WI38 (cell line): ENCODE measurements around the gene OR13J1.

Experiments
- H3K4me3 ChIP-seq: 2 replicates; pipeline ENCODE4 v1.5.1; 2011; ENCODE audit warnings: low read depth, mild to moderate bottlenecking, control low read depth, low read length
- TF ChIP-seq, protein P1 (sequence below): IDR thresholded peaks from 2 replicates; pipeline ENCODE4 v1.5.1; 2012; ENCODE audit warnings: low read depth, mild to moderate bottlenecking, control low read depth, low read length

OR13J1 gene

DNA sequence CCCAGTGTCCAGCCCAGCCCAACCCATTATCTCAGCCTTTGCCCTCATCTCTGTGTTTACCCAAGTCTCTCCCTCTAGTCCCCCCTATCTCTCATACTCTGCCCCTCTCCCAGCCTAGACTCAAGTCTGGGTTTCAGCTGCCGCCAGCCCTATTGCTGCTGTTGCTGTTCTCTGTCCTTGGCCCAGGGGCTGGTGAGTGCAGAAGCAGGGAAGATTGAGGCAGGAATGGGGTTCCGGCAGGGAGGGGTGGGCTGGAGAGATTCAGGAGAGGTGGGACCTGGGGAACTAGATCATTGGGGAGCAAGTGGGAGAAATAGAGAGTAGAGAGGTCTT is 40.5 kb downstream of the OR13J1 start:
- H3K4me3 ChIP-seq: peak overlapping the region; percentile 67
- TF ChIP-seq, protein P1, sequence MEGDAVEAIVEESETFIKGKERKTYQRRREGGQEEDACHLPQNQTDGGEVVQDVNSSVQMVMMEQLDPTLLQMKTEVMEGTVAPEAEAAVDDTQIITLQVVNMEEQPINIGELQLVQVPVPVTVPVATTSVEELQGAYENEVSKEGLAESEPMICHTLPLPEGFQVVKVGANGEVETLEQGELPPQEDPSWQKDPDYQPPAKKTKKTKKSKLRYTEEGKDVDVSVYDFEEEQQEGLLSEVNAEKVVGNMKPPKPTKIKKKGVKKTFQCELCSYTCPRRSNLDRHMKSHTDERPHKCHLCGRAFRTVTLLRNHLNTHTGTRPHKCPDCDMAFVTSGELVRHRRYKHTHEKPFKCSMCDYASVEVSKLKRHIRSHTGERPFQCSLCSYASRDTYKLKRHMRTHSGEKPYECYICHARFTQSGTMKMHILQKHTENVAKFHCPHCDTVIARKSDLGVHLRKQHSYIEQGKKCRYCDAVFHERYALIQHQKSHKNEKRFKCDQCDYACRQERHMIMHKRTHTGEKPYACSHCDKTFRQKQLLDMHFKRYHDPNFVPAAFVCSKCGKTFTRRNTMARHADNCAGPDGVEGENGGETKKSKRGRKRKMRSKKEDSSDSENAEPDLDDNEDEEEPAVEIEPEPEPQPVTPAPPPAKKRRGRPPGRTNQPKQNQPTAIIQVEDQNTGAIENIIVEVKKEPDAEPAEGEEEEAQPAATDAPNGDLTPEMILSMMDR: no peak

DNA sequence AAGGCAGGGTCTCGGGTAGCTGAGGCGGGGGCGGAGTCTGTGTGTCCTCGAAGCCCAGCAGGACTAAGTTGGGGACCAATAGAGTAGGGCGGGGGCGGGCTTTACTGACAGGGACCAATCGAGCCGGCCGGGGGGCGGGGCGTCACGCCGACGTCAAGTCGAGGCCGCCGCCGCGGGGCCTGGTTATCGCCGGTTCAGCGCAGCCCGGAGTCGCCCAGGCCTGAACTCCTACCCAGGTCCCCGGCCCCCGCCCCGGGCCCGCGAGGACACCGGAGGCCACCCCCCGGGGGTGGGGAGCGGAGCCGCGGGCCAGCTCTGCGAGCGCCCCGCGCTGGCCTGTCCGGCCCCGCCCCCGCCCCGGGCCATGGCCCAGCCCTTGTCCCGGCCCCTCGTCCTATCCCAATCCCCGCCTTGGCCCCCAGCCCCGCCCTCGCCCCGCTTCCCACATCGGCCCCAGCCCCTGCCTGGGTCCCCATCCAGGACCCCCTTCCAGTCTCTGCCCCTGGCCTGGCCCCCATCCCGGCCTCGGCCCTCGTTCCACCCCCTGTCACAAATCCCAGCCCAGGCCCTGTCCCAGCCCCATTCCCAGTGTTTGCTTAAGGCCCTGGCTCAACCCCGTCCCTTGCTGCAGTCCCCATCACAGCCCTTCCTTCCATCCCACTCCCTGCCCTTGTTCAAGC is 41.0 kb downstream of the OR13J1 start, which contains the start of gene TMEM8B:
TMEM8B (plus strand) TSS at position 145 of the 680 bp plus-strand sequence; CDS start at position 365, 220 bp downstream.
- peak within 1 kb of the TSS; percentile 67 for H3K4me3 ChIP-seq
- TF ChIP-seq, protein P1: no peak

DNA sequence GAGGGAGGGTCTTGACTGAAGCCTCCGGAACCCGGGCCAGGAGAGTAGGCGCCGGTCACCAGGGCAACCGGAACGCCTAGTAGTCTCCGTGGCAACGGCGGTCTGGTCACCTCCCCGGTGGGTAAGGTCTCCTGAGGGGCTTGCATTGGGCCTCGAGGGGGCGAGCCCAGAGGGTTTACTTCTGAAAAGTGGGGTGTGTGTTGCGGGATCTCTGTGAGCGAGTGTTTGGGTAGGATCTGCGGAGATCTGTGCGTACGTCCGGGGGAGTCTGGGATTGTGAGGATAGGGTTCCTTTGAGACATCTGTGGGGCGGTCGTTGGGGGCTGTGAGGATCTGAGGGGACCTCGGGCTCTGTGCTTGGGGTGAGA is 41.5 kb downstream of the OR13J1 start, which contains the start of gene FAM221B:
FAM221B (minus strand) TSS at position 17 of the 368 bp plus-strand sequence. CDS start 2,571 bp downstream, outside the sequence.
- TF ChIP-seq, protein P1: no peak
- peak within 1 kb of the TSS; percentile 67 for H3K4me3 ChIP-seq

DNA sequence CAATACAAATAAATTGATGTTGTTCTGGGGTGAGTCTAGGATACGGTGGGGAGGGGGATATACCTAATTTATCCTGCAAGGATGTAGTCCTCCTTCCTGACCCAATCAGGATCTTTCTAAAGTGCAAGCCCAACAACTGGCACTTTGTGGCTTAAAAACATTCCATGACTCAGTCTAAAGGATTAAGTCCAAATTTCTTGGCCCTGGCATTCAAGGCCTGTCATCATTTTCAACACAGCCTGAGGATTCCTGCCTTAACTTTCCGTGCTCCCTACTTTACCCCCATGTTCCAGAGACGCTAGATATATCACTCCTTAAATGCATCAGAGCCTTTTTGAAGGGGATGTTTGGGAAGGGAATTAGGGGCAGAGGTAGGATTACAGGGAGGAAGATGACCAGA is 42.7 kb downstream of the OR13J1 start:
- TF ChIP-seq, protein P1: no peak
- H3K4me3 ChIP-seq: no peak overlapping the region

DNA sequence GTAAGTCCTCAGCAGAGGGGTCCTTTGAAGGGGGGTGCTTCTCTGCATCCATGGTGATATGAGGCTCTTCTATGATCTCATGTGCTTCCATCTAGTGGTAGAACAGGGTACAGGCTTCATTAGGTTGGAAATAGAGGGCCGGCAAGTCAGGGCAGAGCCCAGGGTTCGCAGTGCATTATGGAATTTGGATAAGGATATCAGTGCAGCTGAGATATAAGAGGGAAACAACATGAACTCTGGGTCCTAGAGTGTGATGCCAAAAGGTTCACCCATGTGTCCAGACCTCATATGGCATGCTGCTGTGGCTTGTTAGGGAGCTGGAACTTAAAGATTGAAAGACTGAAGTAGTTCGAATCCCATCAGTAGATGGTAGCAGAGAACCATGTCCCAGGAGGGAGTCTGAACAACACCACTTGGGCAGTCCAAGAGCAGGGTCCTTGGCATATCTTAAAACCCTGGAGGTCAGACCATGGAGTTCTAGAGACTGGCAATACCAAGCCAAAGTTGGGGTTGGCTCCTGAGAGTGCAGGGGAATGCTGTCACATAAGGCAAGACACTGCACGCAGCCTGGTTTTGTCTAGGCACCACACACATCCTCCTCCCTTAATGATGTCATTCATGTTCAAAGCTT is 44.0 kb downstream of the OR13J1 start:
- TF ChIP-seq, protein P1: peak; percentile 88
- H3K4me3 ChIP-seq: no peak overlapping the region

DNA sequence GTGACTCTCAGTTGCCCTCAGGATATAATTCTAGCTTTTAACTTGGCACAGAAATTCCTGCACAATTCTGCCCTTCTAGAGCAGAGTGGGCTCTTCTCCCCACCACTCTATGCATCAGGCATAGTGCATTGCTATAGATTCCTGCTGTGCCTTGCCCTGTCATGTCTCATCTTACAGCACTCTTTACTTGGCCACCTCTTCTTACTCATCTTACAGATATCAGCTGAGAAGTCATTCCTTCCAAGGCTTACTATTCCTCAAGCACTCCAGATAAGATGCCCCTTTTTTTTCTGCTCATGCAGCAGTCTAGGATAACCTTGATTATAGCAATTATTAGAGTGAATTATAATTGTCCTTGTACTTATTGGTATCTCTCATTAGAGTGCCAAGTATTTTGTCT is 47.3 kb downstream of the OR13J1 start:
- TF ChIP-seq, protein P1: no peak
- H3K4me3 ChIP-seq: no peak overlapping the region

DNA sequence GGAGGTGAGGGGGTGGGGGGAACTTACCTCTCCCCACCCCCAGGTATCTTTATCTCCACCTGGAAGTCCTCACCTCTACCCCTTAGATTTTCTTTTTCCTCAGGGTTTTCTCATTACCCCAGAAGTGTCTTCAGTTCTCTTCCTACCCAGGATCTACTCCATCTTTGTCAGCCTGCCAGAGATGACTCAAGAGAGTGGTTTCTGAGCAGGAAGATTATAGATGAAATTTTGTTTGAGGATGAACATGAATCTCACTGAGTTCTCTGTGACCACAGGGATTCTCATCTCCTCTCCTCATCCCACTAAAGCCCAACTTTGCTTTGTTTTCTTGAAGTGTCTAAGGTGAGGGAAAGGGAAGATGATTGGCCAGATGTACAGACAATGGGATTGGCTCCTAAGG is 50.1 kb downstream of the OR13J1 start:
- TF ChIP-seq, protein P1: no peak
- H3K4me3 ChIP-seq: no peak overlapping the region
